Keratinocyte (primary cell): ENCODE results near the gene SIDT2. TPM values are rescaled to one million over a fixed set of nuclear protein-coding genes. Genes with fewer than 3 reads are reported as not detected.

Experiments used
- DNase-seq: peaks from one replicate; pipeline ENCODE4 v3.0.0-alpha.2; 2011; ENCODE audit warnings: low read depth, missing footprints, low spot score
- FAIRE-seq: peaks from 2 replicates; lab custom pipeline; 2011; peaks lifted over from hg19 to GRCh38; lab: Jason Lieb, UNC
- H2AFZ ChIP-seq: 2 replicates; pipeline ENCODE4 v1.6.0; 2012; ENCODE audit warnings: low read length, control low read depth, inconsistent platforms; ENCODE audit not compliant: control insufficient read depth
- H3K27ac ChIP-seq: 2 replicates; pipeline ENCODE4 v1.5.1; 2011; ENCODE audit warnings: low read length; ENCODE audit not compliant: control insufficient read depth, insufficient read depth
- H3K27me3 ChIP-seq: 3 replicates; pipeline ENCODE4 v1.6.0; 2011; ENCODE audit warnings: low read length; ENCODE audit not compliant: control insufficient read depth, insufficient read depth; ENCODE audit errors: extremely low read depth
- H3K36me3 ChIP-seq, 2 experiments: 2 replicates in 1 of 2; 3 replicates in 1 of 2; pipeline ENCODE4 v1.5.1; 2011; ENCODE audit warnings: low read length in 2 of 2, mild to moderate bottlenecking in 1 of 2; ENCODE audit not compliant: control insufficient read depth in 2 of 2, insufficient read depth in 2 of 2; ENCODE audit errors: extremely low read depth in 1 of 2
- H3K4me1 ChIP-seq: 3 replicates; pipeline ENCODE4 v1.5.1; 2011; ENCODE audit warnings: low read length; ENCODE audit not compliant: control insufficient read depth, insufficient read depth; ENCODE audit errors: extremely low read depth
- H3K4me2 ChIP-seq: 3 replicates; pipeline ENCODE4 v1.6.0; 2011; ENCODE audit warnings: low read depth, low read length; ENCODE audit not compliant: control insufficient read depth, insufficient read depth; ENCODE audit errors: extremely low read depth
- H3K4me3 ChIP-seq, 3 experiments: fragments of 200-600 bp in 1 of 3; sonication (generic) in 1 of 3; 2 replicates in 2 of 3; 3 replicates in 1 of 3; pipeline ENCODE4 v1.5.1; 2011 to 2016; ENCODE audit warnings: low read length in 3 of 3, mild to moderate bottlenecking in 3 of 3, control low read depth in 2 of 3, inconsistent platforms in 1 of 3, low read depth in 1 of 3, mixed read lengths in 1 of 3, mixed run types in 1 of 3, moderate library complexity in 1 of 3; ENCODE audit not compliant: control insufficient read depth in 2 of 3, insufficient read depth in 2 of 3; ENCODE audit errors: extremely low read depth in 1 of 3
- H3K79me2 ChIP-seq: 2 replicates; pipeline ENCODE4 v1.6.0; 2012; ENCODE audit warnings: low read length; ENCODE audit not compliant: control insufficient read depth, insufficient read depth
- H3K9ac ChIP-seq: 3 replicates; pipeline ENCODE4 v1.6.0; 2011; ENCODE audit warnings: low read length; ENCODE audit not compliant: control insufficient read depth, insufficient read depth; ENCODE audit errors: extremely low read depth
- H3K9me1 ChIP-seq: 3 replicates; pipeline ENCODE4 v1.6.0; 2011; ENCODE audit warnings: low read length; ENCODE audit not compliant: control insufficient read depth, insufficient read depth; ENCODE audit errors: extremely low read depth
- H3K9me3 ChIP-seq: 2 replicates; pipeline ENCODE4 v1.5.1; 2012; ENCODE audit warnings: low read depth, low read length; ENCODE audit not compliant: control insufficient read depth
- H4K20me1 ChIP-seq: 3 replicates; pipeline ENCODE4 v1.6.0; 2011; ENCODE audit warnings: low read length; ENCODE audit not compliant: control insufficient read depth, insufficient read depth; ENCODE audit errors: extremely low read depth
- EZH2 ChIP-seq: IDR thresholded peaks from one replicate; pipeline ENCODE4 v1.6.1; 2012; ENCODE audit warnings: inconsistent platforms, mild to moderate bottlenecking, low read length, moderate library complexity
- dilution Hi-C: fragments of 300-500 bp; cut with MboI; formaldehyde crosslinking; loops from one replicate; pipeline ENCODE4 v1.7.0; 2020; ENCODE audit warnings: low sequenced_read_pairs; ENCODE audit not compliant: extremely low pct_ligation_motif_present
- polyA plus RNA-seq, 5 experiments: library from polyadenylated mRNA; depleted of rRNA in 3 of 5; stranded (reverse) in 3 of 5; stranded (forward) in 1 of 5; unstranded in 1 of 5; fragments of >200 nt; gene quantifications; 1 replicate in 1 of 5; 2 replicates in 3 of 5; 3 replicates in 1 of 5; pipeline versions ENCODE4 v1.2.1 to v1.2.3, GENCODE V29; 2011 to 2012; ENCODE audit warnings: missing spikeins in 2 of 5, low read depth in 1 of 5, low replicate concordance in 1 of 5
- TF ChIP-seq, protein P1 (sequence below), 3 experiments: IDR thresholded peaks in 1 of 3; conservative IDR thresholded peaks in 1 of 3; optimal IDR thresholded peaks in 1 of 3; 2 replicates in 2 of 3; 3 replicates in 1 of 3; pipeline versions ENCODE3 to v1.5.1; 2011; ENCODE audit warnings: low read length in 3 of 3, mild to moderate bottlenecking in 3 of 3, moderate library complexity in 2 of 3, control low read depth in 1 of 3, inconsistent platforms in 1 of 3; ENCODE audit not compliant: insufficient read depth in 2 of 3; ENCODE audit errors: extremely low read depth in 1 of 3

Gene SIDT2
- polyA plus RNA-seq, 1 donor (not counting 4 experiments of a cell fraction or from before 2014, with no cell fraction given), result 9.8 TPM

DNA sequence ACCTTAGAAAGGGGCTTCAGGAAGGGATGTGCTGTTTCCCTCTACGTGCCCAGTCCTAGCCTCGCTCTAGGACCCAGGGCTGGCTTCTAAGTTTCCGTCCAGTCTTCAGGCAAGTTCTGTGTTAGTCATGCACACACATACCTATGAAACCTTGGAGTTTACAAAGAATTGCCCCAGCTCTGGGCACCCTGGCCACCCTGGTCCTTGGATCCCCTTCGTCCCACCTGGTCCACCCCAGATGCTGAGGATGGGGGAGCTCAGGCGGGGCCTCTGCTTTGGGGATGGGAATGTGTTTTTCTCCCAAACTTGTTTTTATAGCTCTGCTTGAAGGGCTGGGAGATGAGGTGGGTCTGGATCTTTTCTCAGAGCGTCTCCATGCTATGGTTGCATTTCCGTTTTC is 18.5 kb downstream of the SIDT2 start:
- no peaks in the 10 kb centered on the region for H3K79me2 ChIP-seq
- TF ChIP-seq EZH2, result no peak
- TF ChIP-seq, protein P1, sequence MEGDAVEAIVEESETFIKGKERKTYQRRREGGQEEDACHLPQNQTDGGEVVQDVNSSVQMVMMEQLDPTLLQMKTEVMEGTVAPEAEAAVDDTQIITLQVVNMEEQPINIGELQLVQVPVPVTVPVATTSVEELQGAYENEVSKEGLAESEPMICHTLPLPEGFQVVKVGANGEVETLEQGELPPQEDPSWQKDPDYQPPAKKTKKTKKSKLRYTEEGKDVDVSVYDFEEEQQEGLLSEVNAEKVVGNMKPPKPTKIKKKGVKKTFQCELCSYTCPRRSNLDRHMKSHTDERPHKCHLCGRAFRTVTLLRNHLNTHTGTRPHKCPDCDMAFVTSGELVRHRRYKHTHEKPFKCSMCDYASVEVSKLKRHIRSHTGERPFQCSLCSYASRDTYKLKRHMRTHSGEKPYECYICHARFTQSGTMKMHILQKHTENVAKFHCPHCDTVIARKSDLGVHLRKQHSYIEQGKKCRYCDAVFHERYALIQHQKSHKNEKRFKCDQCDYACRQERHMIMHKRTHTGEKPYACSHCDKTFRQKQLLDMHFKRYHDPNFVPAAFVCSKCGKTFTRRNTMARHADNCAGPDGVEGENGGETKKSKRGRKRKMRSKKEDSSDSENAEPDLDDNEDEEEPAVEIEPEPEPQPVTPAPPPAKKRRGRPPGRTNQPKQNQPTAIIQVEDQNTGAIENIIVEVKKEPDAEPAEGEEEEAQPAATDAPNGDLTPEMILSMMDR (optimal IDR thresholded peaks at IDR 0.05 in 1 of 3, IDR thresholded peaks at IDR 0.05 in 1 of 3, conservative IDR thresholded peaks at IDR 0.05 in 1 of 3; ENCODE audit: extremely low read depth in 1 of 3, insufficient read depth in 2 of 3, low read length in 3 of 3), result no peak
- no peaks in the 10 kb centered on the region for H4K20me1 ChIP-seq
- H3K4me3 ChIP-seq, result no peak overlapping the region
- H3K27ac ChIP-seq, result no peak overlapping the region
- H3K4me1 ChIP-seq, result peaks cover 15% of the 10 kb centered on the region
- FAIRE-seq, result no peak
- H3K4me2 ChIP-seq, result no peak overlapping the region
- H3K27me3 ChIP-seq, result no peaks in the 10 kb centered on the region
- no peak overlapping the region for H2AFZ ChIP-seq
- H3K9me1 ChIP-seq, result no peaks in the 10 kb centered on the region
- dilution Hi-C loops, result no loop called here
- DNase-seq, result no peak
- no peak overlapping the region for H3K9ac ChIP-seq
- no peaks in the 10 kb centered on the region for H3K9me3 ChIP-seq
- peaks cover 0 to 6% of the 10 kb centered on the region in 2 experiments for H3K36me3 ChIP-seq

DNA sequence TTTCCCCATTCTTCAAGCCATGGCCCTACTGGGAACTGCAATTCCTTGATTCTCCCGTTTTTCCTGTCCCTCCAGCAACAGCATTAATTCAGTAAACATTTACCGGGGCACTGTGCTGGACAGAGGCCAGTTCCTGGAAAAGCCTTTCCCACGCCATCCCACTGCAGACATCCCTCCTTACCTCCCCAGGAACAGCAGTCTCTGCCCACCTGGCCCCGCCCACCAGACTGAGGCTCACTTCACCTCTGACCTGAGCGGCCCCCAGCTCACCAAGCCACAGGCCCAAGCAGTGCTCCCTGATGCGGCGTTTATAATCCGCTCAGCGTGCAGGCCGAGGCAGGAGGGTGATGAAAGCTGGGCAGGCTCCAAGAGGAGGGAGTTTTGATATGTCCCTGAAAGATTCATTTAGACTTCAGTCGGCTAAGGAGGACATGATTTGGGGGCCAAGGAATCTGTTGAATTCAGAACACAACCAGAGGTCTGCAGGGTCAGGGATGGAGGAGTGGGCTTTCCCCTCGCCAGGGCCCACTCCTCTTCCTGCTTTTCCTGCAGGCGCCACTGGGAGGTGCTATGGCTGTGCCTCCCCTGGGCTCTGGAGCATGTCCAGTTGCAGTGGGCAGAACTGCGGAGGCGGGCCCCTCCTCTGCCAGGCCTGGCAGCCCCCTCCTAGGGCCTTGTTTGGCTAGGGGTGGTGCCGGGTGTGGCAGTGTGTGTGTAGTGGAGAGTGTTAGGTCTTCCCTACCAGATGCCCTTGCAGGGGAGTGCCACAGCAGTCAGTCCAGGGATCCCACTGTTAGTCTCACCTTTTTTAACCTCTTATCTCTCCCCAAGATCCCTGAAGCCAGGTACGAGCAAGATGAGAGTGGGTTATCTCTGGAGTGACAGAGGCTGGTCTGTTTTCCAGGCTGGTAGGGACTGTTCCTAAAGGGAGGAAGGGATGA is 19.2 kb downstream of the SIDT2 start:
- TF ChIP-seq, protein P1 (optimal IDR thresholded peaks at IDR 0.05 in 1 of 3, IDR thresholded peaks at IDR 0.05 in 1 of 3, conservative IDR thresholded peaks at IDR 0.05 in 1 of 3; ENCODE audit: extremely low read depth in 1 of 3, insufficient read depth in 2 of 3, low read length in 3 of 3), result peak; percentile 40 to 62 (median 50)
- no peak for TF ChIP-seq EZH2
- Histone ChIP-seq H3K9me3 (no peaks in the 10 kb centered on the region), H3K4me1 (peaks cover 11% of the 10 kb centered on the region), H4K20me1 (no peaks in the 10 kb centered on the region), H3K36me3 (peaks cover 0 to 5% of the 10 kb centered on the region in 2 experiments), H3K4me2 (no peak overlapping the region), H3K9ac (no peak overlapping the region), H3K79me2 (no peaks in the 10 kb centered on the region), H2AFZ (no peak overlapping the region), H3K27me3 (no peaks in the 10 kb centered on the region), H3K4me3 (no peak overlapping the region), H3K9me1 (no peaks in the 10 kb centered on the region), H3K27ac (no peak overlapping the region)
- dilution Hi-C loops, result no loop called here
- no peak for DNase-seq
- no peak for FAIRE-seq
